ENCODE data around the gene SLC34A3. TPM values are rescaled to one million over a fixed set of nuclear protein-coding genes. Genes with fewer than 3 reads are reported as not detected.

The SLC34A3 gene
- total and polyA plus RNA-seq, 12 donors = not detected

GRCh38 chr9:137215196-137215986, 15.3 kb upstream of the SLC34A3 start:
- Histone ChIP-seq H3K27ac (no peak overlapping the region), H3K9me3 (no peaks in the 10 kb centered on the region), H3K4me3 (no peak overlapping the region), H3K36me3 (peaks cover 0 to 35% (median 0%) of the 10 kb centered on the region in 9 donors), H3K4me1 (peaks cover 10 to 28% (median 19%) of the 10 kb centered on the region in 9 donors), H3K27me3 (no peaks in the 10 kb centered on the region)
- DNase-seq = no peak
- intact Hi-C loops (cut with DNase I) = no loop called here
- 94 to 97% methylated on average over 22 of the region's 22 CpGs for WGBS, 2 donors
- TF ChIP-seq, protein P1, sequence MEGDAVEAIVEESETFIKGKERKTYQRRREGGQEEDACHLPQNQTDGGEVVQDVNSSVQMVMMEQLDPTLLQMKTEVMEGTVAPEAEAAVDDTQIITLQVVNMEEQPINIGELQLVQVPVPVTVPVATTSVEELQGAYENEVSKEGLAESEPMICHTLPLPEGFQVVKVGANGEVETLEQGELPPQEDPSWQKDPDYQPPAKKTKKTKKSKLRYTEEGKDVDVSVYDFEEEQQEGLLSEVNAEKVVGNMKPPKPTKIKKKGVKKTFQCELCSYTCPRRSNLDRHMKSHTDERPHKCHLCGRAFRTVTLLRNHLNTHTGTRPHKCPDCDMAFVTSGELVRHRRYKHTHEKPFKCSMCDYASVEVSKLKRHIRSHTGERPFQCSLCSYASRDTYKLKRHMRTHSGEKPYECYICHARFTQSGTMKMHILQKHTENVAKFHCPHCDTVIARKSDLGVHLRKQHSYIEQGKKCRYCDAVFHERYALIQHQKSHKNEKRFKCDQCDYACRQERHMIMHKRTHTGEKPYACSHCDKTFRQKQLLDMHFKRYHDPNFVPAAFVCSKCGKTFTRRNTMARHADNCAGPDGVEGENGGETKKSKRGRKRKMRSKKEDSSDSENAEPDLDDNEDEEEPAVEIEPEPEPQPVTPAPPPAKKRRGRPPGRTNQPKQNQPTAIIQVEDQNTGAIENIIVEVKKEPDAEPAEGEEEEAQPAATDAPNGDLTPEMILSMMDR (IDR thresholded peaks at IDR 0.05) = no peak
- no peak for ATAC-seq

DNA sequence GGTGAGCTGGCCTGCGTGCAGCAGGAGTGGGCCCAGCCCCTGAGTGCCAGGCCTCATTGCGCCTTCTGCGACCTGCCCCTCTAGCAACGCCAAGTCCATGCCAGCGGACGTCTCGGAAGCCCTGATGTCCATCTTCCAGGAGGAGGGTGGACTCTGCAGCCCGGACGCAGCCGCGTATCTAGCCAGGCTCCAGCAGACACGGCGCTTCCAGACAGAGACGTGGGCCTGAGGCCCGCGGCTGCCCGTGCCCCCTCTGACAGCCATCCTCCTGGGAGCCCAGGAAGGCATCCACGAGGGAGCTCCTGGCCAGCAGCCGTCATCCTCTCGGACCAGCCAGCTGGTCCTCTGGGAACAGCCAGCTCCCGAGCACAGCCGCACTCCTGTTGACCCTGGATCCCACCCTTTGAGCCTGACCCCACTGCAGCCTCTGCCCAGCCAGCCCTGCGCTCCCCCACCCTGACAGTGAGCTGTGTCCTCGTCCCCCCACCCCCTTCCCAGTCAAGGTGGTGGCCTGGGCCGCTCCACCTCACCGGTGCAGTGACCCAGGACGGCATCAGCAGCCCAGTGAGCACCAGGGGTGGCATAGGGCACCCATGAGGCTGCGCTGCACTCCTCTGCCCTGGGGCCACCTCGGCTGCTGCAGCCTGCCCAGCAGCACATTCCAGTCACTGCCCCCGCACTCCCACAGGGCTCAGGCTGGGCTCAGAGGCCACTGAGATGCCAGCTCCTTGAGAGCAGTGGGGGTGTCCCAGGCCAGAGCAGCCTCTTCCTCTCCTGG, 14.3 kb upstream of the SLC34A3 start:
- Histone ChIP-seq H3K27ac (no peak overlapping the region), H3K36me3 (peaks cover 0 to 31% (median 0%) of the 10 kb centered on the region in 9 donors), H3K27me3 (peaks cover 0 to under 1% (median 0%) of the 10 kb centered on the region in 7 donors), H3K4me1 (peaks cover 10 to 35% (median 19%) of the 10 kb centered on the region in 9 donors), H3K4me3 (peak overlapping the region in 1 of 10 donors; percentile 47), H3K9me3 (no peaks in the 10 kb centered on the region)
- intact Hi-C loops (cut with DNase I) = no loop called here
- 91 to 97% methylated on average over 30 of the region's 30 CpGs for WGBS, 2 donors
- TF ChIP-seq, protein P1 (IDR thresholded peaks at IDR 0.05) = no peak
- DNase-seq (no peak), ATAC-seq (no peak)

DNA sequence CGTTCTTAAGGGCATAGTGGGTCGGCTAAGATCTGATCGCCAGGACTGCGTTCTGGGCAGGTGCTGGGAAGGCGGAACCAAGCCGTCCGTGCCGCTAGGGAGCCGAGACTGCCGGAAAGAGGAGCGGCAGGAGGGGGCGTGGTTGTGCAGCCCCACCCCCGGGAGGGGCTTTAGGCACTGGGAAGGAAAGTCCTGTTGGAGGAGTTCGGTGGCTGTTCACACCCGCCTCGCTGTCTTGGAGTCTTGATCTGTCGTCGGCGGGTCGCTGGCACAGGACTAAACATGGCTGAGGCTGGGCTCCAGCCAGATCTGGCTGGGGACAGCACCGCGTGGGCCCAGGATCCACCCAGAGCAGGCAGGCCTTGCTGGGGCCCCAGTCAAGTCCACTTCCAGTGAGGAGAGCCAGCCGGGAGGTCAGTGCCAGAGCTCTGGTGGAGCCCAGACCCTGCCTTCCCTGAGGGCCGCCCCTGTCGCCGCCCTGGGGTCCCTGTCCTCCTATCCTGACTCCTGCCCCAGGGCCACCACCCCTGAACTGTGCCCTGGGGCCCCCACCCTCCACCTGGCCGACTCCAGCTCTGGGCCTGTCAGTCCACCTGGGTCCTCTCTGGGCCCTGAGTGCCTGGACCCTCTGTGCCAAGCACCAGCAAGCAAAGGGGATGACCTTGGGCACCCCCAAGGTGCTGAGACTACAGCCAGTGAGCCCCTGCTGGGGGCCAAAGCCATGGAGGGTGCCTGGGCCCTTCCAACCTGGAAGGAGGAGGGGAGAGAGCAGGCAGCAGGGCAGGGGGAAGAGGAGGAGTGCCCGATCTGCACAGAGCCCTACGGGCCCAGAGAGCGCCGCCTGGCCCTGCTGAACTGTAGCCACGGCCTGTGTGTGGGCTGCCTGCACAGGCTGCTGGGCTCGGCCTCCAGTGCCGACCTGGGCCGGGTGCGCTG, 13.2 kb upstream of the SLC34A3 start:
- Histone ChIP-seq H3K4me3 (peak overlapping the region in 9 of 10 donors; percentile 1 to 47 (median 38)), H3K9me3 (no peaks in the 10 kb centered on the region), H3K36me3 (peaks cover 0 to 31% (median 0%) of the 10 kb centered on the region in 9 donors), H3K27me3 (peaks cover 0 to 5% (median 0%) of the 10 kb centered on the region in 7 donors), H3K4me1 (peaks cover 12 to 41% (median 24%) of the 10 kb centered on the region in 9 donors), H3K27ac (peak overlapping the region in 8 of 10 donors; percentile 38 to 83 (median 66))
- WGBS, 2 donors = 55 to 64% methylated on average over 33 to 36 of the region's 36 CpGs
- peak; percentile 26 to 73 (median 59) for ATAC-seq
- DNase-seq = peak; percentile 66 to 73
- intact Hi-C loops (cut with DNase I) = no loop called here
- TF ChIP-seq, protein P1 (IDR thresholded peaks at IDR 0.05) = peak in 1 of 9 donors; percentile 12

Data from heart right ventricle (tissue), 16 donors.